SH-SY5Y (cell line): ENCODE results near the gene DUSP28.

Experiments used
- GATA2 ChIP-seq: IDR thresholded peaks from 2 replicates; pipeline ENCODE4 v1.6.1; 2011; ENCODE audit warnings: mild to moderate bottlenecking, low read depth, low read length
- GATA3 ChIP-seq: IDR thresholded peaks from 2 replicates; pipeline ENCODE4 v1.6.1; 2011; ENCODE audit warnings: low read depth, mild to moderate bottlenecking, low read length, moderate library complexity

The DUSP28 gene

GRCh38 chr2:240539906-240540305, 20.3 kb upstream of the DUSP28 start:
- TF ChIP-seq GATA2 (no peak), GATA3 (no peak)

GRCh38 chr2:240551288-240551687, 8.9 kb upstream of the DUSP28 start:
- TF ChIP-seq GATA3 = no peak
- TF ChIP-seq GATA2 = no peak

DNA sequence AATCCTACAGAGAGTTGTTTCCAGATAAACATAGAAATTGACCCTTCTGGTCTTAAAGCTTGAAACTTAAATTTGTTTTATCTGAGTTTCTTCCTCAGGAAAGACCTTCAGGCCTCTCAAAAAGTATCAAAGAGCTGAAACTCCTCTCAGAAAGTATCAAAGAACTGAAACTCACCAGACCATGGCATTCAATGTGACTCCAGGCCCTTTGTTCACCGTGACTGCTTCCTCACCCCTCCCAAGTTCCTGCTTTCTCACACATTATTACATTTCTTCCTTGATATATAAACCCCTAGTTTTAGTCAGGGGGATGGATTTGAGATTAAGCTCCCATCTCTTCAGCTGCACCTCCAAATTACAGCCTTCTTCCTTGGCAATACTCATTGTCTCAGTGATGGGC, 8.3 kb upstream of the DUSP28 start:
- TF ChIP-seq GATA2 (no peak), GATA3 (no peak)

DNA sequence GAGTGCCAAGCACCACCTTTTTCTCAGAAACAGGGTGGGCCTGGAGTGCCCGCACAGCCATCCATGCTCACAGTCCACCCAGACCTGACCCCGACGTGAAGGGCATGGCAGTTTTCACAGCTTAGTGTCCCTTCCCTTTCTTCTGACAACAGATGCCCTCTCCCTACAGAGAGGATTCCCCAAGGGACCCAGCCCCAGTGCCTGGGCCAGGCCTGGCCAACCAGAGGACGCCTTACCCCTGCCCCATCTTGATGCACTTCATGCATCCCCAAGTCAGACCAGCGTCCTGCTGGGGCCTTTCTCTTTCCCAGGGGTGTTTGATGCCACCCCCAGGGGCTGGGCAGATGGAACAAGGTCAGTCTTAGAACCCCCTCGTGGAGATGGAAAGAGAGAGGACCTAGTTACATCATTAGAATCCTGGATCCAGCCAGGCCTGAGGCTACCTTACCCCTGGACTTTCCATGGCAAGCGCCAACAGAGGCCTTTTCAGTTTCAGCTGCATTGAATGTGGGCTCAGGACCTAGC, 6.1 kb upstream of the DUSP28 start:
- TF ChIP-seq GATA2 (no peak), GATA3 (no peak)

DNA sequence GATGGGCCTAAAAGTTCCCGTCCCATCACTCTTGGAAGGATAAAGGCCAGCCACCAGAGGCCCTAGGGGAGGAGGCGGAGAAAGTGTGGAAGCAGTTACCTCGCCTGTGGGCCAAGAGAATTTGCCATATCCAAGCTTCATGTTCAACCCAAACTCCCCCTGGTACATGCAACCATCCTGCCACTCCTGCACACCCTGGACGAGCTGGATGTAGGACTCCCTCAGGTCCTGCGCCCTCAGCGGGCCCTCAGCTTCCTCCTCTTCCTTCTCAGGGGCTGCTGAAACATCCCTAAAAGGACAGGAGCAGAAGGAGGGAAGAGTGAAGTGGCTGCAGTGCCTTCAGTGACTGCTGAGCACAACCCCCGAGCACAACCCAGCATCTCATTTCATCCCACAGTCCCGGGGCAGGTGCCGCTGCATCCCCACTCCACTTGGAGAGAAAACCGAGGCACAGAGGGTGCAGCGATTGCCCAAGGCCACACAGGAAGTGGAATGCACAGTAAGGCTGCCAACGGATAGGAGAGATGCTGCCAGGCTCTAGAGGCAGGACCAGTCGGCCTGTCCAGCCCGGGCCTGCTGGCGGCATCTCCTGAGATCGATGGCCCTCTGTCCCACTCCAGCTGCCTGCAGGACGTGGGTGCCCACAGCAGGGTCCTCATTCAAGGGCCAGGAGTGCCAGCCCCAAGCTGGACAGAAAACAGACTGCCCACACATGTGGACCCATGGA, 5.2 kb upstream of the DUSP28 start:
- TF ChIP-seq GATA3 (no peak), GATA2 (no peak)

- TF ChIP-seq GATA3 = no peak
- no peak for TF ChIP-seq GATA2
Measured at GRCh38 chr2:240555541-240556250, 4.5 kb upstream of the DUSP28 start.

DNA sequence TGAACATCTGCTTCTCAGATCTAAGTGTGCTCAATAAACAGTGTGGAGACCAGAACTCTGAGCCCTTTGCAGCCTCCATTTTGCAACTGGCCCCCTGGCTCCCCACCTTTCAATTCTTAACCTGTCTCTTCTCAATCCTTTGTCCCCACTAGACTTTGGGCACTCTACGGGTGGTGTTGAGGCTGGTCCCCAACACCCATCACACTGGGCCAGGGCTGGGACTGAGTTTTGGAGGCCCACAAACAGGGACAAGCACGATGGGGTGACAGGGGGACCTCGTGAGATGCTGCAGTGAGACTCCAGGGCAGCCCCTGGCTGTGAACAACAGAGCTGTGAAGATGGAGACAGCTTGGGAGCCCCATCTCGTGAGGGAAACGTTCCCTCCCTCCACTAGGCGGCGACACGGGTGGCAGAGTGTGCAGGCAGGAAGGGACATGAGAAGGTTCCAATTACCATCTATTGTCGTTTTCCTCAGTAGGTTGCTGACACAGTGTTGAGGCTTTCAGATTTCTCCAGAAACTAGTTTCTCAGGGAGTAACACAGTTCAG, 3.5 kb upstream of the DUSP28 start:
- TF ChIP-seq GATA3 = no peak
- no peak for TF ChIP-seq GATA2

GRCh38 chr2:240557101-240557751, 2.9 kb upstream of the DUSP28 start:
- TF ChIP-seq GATA2 (no peak), GATA3 (no peak)

DNA sequence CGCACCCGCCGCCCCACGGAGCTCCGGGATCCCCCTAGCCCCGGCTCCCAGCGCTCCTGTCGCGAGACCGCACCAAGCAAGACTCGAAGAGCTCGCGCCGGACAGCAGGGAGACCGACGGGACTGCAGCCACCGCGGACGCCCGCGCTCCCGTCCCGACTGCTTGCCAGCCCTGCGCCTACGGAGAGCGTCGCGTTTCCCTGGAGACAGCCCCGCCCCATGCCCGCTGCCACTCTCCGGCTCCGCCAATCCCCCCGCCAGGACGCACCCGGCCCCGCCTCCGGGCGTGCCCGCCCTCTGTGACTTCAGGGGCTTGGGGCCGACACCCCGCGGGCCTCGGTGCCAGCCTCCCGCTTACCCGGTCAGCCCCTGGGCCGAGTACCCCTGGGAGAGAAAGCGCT, 2.3 kb upstream of the DUSP28 start, which contains the start of gene ANKMY1:
Gene ANKMY1 (minus strand): TSS at position 181 of the 400 bp plus-strand sequence. CDS start 653 bp downstream, outside the sequence.
- TF ChIP-seq GATA3 (no peak), GATA2 (no peak)

- TF ChIP-seq GATA3 (no peak), GATA2 (no peak)
Measured at GRCh38 chr2:240558236-240558761, 1.9 kb upstream of the DUSP28 start.

DNA sequence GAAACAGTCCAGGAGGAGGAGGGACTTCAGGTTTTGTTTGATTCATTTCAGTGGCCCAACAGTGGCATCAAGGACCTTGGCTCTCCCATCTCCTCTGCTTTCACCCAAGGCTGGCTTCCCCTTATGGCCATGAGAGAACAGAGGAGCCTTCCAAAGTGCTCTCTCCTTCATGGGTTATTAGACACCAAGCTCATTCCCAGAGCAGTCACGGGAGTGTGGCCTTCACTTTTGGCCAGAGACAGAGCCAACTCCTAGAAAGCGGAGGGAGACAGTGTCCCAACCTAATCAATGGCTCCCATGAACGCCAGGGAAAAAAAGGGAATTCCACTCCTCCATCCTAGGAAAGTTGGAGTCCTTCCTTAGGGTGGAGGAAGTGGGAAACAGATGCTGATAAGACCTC, 871 bp upstream of the DUSP28 start:
- TF ChIP-seq GATA3 = no peak
- TF ChIP-seq GATA2 = no peak

DNA sequence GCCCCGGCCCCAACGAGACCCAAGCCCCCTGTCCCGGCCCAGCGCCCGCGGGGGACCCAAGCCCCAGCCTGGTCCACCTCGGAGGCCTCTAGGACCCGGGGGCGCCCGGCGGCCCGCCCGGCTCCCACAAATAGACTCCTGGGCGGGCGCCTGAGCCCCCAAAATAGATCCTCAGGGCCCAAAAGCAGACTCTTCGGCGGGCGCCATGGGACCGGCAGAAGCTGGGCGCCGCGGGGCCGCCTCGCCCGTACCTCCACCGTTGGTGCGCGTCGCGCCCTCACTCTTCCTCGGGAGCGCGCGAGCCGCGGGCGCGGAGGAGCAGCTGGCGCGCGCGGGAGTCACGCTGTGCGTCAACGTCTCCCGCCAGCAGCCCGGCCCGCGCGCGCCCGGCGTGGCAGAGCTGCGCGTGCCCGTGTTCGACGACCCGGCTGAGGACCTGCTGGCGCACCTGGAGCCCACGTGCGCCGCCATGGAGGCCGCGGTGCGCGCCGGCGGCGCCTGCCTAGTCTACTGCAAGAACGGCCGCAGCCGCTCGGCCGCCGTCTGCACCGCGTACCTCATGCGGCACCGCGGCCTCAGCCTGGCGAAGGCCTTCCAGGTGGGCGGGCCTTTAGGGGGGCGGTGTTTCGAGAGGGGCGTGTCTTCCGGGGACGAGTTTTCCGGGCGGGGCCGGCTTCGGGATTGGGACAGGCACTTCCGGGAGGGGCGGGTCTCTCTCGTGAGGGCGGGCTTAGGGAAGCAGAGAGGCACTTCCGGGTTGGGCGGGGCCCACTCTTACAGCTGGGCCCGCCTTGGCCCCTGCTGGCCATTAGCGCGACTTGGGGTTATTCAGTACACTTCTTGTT, 545 bp downstream of the DUSP28 start:
- TF ChIP-seq GATA2 (no peak), GATA3 (no peak)
